ENCODE data around the gene HSD17B12.
"Not testable (repeated sequence)": the region's sequence is repeated elsewhere in the genome, so short reads cannot be mapped to it uniquely, and the experiment has no call there.

The HSD17B12 gene

GRCh38 chr11:43648888-43649287 is 31.6 kb upstream of the HSD17B12 start:
- H3K9me3 ChIP-seq (ENCODE audit: control insufficient read depth, low read length), result no peaks in the 10 kb centered on the region
- H3K9ac ChIP-seq, result no peak overlapping the region

DNA sequence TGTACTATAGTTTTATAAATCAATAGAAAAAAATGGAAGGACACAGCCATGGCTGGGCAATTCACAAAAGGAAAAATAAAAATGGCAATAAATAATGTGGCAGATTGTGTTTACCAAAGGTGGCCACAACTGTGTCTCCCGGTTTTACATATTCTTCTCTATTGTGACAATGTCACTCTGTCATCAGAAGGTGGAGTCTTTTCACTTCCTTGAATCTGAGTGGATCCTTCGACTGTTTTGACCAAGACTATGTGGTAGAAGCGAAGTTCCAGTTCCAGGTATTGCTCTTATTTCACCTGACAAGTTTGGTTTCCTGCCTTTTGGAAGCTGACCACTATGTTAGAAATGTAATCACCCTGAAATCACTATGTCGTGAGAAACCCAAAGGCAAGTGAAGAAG is 31.0 kb upstream of the HSD17B12 start:
- H3K79me2 ChIP-seq, result no peaks in the 10 kb centered on the region
- no peaks in the 10 kb centered on the region for H3K9me3 ChIP-seq (ENCODE audit: control insufficient read depth, low read length)
- no peak overlapping the region for H3K9ac ChIP-seq
- H3K4me2 ChIP-seq (ENCODE audit: low read length), result no peak overlapping the region
- no peak overlapping the region for H3K4me3 ChIP-seq (ENCODE audit: low read depth, low read length)
- H3K27me3 ChIP-seq (ENCODE audit: control insufficient read depth, insufficient read depth, low read length), result no peaks in the 10 kb centered on the region
- H3K4me1 ChIP-seq, result no peaks in the 10 kb centered on the region
- no peaks in the 10 kb centered on the region for H3K36me3 ChIP-seq (ENCODE audit: control insufficient read depth, insufficient read depth, low read length)
- TF ChIP-seq, protein P1, sequence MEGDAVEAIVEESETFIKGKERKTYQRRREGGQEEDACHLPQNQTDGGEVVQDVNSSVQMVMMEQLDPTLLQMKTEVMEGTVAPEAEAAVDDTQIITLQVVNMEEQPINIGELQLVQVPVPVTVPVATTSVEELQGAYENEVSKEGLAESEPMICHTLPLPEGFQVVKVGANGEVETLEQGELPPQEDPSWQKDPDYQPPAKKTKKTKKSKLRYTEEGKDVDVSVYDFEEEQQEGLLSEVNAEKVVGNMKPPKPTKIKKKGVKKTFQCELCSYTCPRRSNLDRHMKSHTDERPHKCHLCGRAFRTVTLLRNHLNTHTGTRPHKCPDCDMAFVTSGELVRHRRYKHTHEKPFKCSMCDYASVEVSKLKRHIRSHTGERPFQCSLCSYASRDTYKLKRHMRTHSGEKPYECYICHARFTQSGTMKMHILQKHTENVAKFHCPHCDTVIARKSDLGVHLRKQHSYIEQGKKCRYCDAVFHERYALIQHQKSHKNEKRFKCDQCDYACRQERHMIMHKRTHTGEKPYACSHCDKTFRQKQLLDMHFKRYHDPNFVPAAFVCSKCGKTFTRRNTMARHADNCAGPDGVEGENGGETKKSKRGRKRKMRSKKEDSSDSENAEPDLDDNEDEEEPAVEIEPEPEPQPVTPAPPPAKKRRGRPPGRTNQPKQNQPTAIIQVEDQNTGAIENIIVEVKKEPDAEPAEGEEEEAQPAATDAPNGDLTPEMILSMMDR (IDR thresholded peaks at IDR 0.05), result no peak
- H3K27ac ChIP-seq, result no peak overlapping the region
- no peak overlapping the region for H2AFZ ChIP-seq

More at GRCh38 chr11:43648888-43649287, 31.6 kb upstream of the HSD17B12 start:
- H3K27ac ChIP-seq, result no peak overlapping the region
- no peaks in the 10 kb centered on the region for H3K36me3 ChIP-seq (ENCODE audit: control insufficient read depth, insufficient read depth, low read length)
- peaks cover 4% of the 10 kb centered on the region for H3K79me2 ChIP-seq
- H3K4me1 ChIP-seq, result no peaks in the 10 kb centered on the region
- TF ChIP-seq, protein P1 (IDR thresholded peaks at IDR 0.05), result no peak
- H3K4me2 ChIP-seq (ENCODE audit: low read length), result no peak overlapping the region
- no peaks in the 10 kb centered on the region for H3K27me3 ChIP-seq (ENCODE audit: control insufficient read depth, insufficient read depth, low read length)
- H3K4me3 ChIP-seq (ENCODE audit: low read depth, low read length), result no peak overlapping the region
- H2AFZ ChIP-seq, result no peak overlapping the region

GRCh38 chr11:43649921-43650320 is 30.6 kb upstream of the HSD17B12 start:
- Histone ChIP-seq H3K4me1 (no peaks in the 10 kb centered on the region), H3K27ac (no peak overlapping the region), H3K9ac (no peak overlapping the region), H3K36me3 (ENCODE audit: control insufficient read depth, insufficient read depth, low read length) (no peaks in the 10 kb centered on the region), H2AFZ (no peak overlapping the region), H3K9me3 (ENCODE audit: control insufficient read depth, low read length) (no peaks in the 10 kb centered on the region), H3K4me2 (ENCODE audit: low read length) (no peak overlapping the region), H3K79me2 (no peaks in the 10 kb centered on the region), H3K27me3 (ENCODE audit: control insufficient read depth, insufficient read depth, low read length) (no peaks in the 10 kb centered on the region), H3K4me3 (ENCODE audit: low read depth, low read length) (no peak overlapping the region)
- TF ChIP-seq, protein P1 (IDR thresholded peaks at IDR 0.05), result no peak

DNA sequence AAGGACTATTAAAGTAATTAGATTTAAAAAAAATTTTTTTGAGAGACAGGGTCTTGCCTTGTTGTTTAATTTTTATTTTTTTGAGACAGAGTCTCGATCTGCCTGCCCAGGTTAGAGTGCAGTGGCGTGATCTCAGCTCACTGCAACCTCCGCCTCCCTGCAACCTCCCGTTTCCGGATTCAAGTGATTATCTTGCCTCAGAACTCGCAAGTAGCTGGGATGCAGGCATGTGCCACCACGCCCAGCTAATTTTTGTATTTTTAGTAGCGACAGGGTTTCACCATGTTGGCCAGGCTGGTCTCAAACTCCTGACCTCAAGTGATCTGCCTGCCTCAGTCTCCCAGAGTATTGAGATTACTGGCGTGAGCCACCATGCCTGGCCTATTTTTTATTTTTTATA is 17.5 kb upstream of the HSD17B12 start:
- not testable (repeated sequence) for H3K4me1 ChIP-seq; H3K4me3 ChIP-seq (ENCODE audit: low read depth, low read length); H3K9ac ChIP-seq; H3K36me3 ChIP-seq (ENCODE audit: control insufficient read depth, insufficient read depth, low read length); H3K27me3 ChIP-seq (ENCODE audit: control insufficient read depth, insufficient read depth, low read length); H2AFZ ChIP-seq; H3K9me3 ChIP-seq (ENCODE audit: control insufficient read depth, low read length); H3K27ac ChIP-seq; H3K4me2 ChIP-seq (ENCODE audit: low read length); H3K79me2 ChIP-seq

- Histone ChIP-seq H3K27ac (no peak overlapping the region), H3K4me1 (no peaks in the 10 kb centered on the region), H2AFZ (no peak overlapping the region), H3K27me3 (ENCODE audit: control insufficient read depth, insufficient read depth, low read length) (no peaks in the 10 kb centered on the region), H3K4me2 (ENCODE audit: low read length) (no peak overlapping the region), H3K36me3 (ENCODE audit: control insufficient read depth, insufficient read depth, low read length) (no peaks in the 10 kb centered on the region), H3K9ac (no peak overlapping the region), H3K4me3 (ENCODE audit: low read depth, low read length) (no peak overlapping the region), H3K79me2 (no peaks in the 10 kb centered on the region), H3K9me3 (ENCODE audit: control insufficient read depth, low read length) (no peaks in the 10 kb centered on the region)
- TF ChIP-seq, protein P1 (IDR thresholded peaks at IDR 0.05), result no peak
These were observed 16.2 kb upstream of the HSD17B12 start for GRCh38 chr11:43664295-43664694.

GRCh38 chr11:43671284-43671683 is 9.3 kb upstream of the HSD17B12 start:
- not testable (repeated sequence) for H3K27me3 ChIP-seq (ENCODE audit: control insufficient read depth, insufficient read depth, low read length); H3K4me1 ChIP-seq; H3K4me3 ChIP-seq (ENCODE audit: low read depth, low read length); H3K79me2 ChIP-seq; H3K36me3 ChIP-seq (ENCODE audit: control insufficient read depth, insufficient read depth, low read length); H3K9ac ChIP-seq; H3K4me2 ChIP-seq (ENCODE audit: low read length); H3K9me3 ChIP-seq (ENCODE audit: control insufficient read depth, low read length); H2AFZ ChIP-seq; H3K27ac ChIP-seq
